ENCODE measurements around the gene ACAP2.

- TF ChIP-seq, protein P1, sequence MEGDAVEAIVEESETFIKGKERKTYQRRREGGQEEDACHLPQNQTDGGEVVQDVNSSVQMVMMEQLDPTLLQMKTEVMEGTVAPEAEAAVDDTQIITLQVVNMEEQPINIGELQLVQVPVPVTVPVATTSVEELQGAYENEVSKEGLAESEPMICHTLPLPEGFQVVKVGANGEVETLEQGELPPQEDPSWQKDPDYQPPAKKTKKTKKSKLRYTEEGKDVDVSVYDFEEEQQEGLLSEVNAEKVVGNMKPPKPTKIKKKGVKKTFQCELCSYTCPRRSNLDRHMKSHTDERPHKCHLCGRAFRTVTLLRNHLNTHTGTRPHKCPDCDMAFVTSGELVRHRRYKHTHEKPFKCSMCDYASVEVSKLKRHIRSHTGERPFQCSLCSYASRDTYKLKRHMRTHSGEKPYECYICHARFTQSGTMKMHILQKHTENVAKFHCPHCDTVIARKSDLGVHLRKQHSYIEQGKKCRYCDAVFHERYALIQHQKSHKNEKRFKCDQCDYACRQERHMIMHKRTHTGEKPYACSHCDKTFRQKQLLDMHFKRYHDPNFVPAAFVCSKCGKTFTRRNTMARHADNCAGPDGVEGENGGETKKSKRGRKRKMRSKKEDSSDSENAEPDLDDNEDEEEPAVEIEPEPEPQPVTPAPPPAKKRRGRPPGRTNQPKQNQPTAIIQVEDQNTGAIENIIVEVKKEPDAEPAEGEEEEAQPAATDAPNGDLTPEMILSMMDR (IDR thresholded peaks at IDR 0.05) = no peak
- no peak for TF ChIP-seq TEAD4 (CRISPR knock-in tag; IDR thresholded peaks at IDR 0.05)
- TF ChIP-seq SMAD3 (CRISPR knock-in tag; IDR thresholded peaks at IDR 0.05; ENCODE audit: borderline replicate concordance) = no peak
- no peak for TF ChIP-seq JUN (CRISPR knock-in tag; IDR thresholded peaks at IDR 0.05)
- no peak for TF ChIP-seq NFE2L1 (CRISPR knock-in tag; IDR thresholded peaks at IDR 0.05)
Measured at GRCh38 chr3:195306369-195306768, 136.5 kb downstream of the ACAP2 start.
